ENCODE measurements around the gene LIG1.

DNA sequence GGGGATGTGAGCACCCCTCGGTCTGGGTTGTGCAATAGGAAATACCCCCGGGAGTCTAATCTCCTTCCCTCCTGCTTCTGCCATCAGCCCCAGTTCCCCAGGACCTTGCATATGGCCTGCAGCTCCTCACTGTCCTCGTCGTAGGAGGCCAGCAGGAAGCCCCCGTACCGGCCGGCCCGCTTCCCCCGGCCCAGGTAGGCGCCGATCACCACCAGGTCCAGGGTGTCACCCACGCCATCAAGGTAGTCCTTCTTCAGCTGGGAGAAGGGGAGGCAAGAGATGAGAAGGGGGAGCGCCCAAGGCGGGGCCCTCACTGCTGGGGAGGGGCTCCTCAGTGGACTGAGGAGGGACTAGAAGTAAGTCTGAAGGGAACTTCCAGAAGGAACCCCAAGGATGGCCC lies 49.1 kb downstream of the LIG1 start:
- TF ChIP-seq, protein P1, sequence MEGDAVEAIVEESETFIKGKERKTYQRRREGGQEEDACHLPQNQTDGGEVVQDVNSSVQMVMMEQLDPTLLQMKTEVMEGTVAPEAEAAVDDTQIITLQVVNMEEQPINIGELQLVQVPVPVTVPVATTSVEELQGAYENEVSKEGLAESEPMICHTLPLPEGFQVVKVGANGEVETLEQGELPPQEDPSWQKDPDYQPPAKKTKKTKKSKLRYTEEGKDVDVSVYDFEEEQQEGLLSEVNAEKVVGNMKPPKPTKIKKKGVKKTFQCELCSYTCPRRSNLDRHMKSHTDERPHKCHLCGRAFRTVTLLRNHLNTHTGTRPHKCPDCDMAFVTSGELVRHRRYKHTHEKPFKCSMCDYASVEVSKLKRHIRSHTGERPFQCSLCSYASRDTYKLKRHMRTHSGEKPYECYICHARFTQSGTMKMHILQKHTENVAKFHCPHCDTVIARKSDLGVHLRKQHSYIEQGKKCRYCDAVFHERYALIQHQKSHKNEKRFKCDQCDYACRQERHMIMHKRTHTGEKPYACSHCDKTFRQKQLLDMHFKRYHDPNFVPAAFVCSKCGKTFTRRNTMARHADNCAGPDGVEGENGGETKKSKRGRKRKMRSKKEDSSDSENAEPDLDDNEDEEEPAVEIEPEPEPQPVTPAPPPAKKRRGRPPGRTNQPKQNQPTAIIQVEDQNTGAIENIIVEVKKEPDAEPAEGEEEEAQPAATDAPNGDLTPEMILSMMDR (IDR thresholded peaks at IDR 0.05; ENCODE audit: poor library complexity), result no peak
- TF ChIP-seq EZH2 (IDR thresholded peaks at IDR 0.05; ENCODE audit: borderline replicate concordance), result no peak

Measured in hepatocyte (in vitro differentiated cells).